K562 (cell line): ENCODE measurements around the gene C8A.

Experiments
- CTCF ChIP-seq, 3 experiments: IDR thresholded peaks in 2 of 3; conservative IDR thresholded peaks in 1 of 3; 2 replicates each; pipeline ENCODE4 v1.5.1; 2011 to 2012; ENCODE audit warnings: low read length in 3 of 3, mild to moderate bottlenecking in 3 of 3, control low read depth in 2 of 3, improper control_type of control experiment in 1 of 3, inconsistent platforms in 1 of 3, low read depth in 1 of 3, mixed read lengths in 1 of 3, moderate library complexity in 1 of 3; ENCODE audit not compliant: insufficient read depth in 2 of 3
- MAZ ChIP-seq, 2 experiments: fragments of 450-650 bp in 1 of 2; sonication (generic) in 1 of 2; formaldehyde crosslinking; IDR thresholded peaks in 1 of 2; conservative IDR thresholded peaks in 1 of 2; 2 replicates each; pipeline versions ENCODE4 v1.4.0 to v1.5.0; 2020; ENCODE audit warnings: mild to moderate bottlenecking in 1 of 2, missing genetic modification reagents in 1 of 2

- TF ChIP-seq MAZ (CRISPR knock-in tag; conservative IDR thresholded peaks at IDR 0.05 in 1 of 2, IDR thresholded peaks at IDR 0.05 in 1 of 2) (no peak), CTCF (IDR thresholded peaks at IDR 0.05 in 2 of 3, conservative IDR thresholded peaks at IDR 0.05 in 1 of 3; ENCODE audit: insufficient read depth in 2 of 3, low read depth in 1 of 3, low read length in 3 of 3) (no peak)
Observed at GRCh38 chr1:56867491-56867890, 12.9 kb downstream of the C8A start.
